Fibroblast of pulmonary artery (primary cell): ENCODE results near the gene CFL2.
"Not testable (repeated sequence)": the region's sequence is repeated elsewhere in the genome, so short reads cannot be mapped to it uniquely, and the experiment has no call there.

Experiments used
- DNase-seq: peaks from one replicate; pipeline ENCODE4 v3.0.0-alpha.2; 2010; ENCODE audit warnings: low read depth
- H3K4me3 ChIP-seq: replicated peaks from 2 replicates; pipeline ENCODE4 v1.5.1; 2011; ENCODE audit warnings: low read depth, mild to moderate bottlenecking, control low read depth, low read length, moderate library complexity
- TF ChIP-seq, protein P1 (sequence below): IDR thresholded peaks from 2 replicates; pipeline ENCODE4 v1.5.1; 2011; ENCODE audit warnings: mild to moderate bottlenecking, control low read depth, low read length, inconsistent platforms; ENCODE audit errors: missing control alignments

The CFL2 gene

DNA sequence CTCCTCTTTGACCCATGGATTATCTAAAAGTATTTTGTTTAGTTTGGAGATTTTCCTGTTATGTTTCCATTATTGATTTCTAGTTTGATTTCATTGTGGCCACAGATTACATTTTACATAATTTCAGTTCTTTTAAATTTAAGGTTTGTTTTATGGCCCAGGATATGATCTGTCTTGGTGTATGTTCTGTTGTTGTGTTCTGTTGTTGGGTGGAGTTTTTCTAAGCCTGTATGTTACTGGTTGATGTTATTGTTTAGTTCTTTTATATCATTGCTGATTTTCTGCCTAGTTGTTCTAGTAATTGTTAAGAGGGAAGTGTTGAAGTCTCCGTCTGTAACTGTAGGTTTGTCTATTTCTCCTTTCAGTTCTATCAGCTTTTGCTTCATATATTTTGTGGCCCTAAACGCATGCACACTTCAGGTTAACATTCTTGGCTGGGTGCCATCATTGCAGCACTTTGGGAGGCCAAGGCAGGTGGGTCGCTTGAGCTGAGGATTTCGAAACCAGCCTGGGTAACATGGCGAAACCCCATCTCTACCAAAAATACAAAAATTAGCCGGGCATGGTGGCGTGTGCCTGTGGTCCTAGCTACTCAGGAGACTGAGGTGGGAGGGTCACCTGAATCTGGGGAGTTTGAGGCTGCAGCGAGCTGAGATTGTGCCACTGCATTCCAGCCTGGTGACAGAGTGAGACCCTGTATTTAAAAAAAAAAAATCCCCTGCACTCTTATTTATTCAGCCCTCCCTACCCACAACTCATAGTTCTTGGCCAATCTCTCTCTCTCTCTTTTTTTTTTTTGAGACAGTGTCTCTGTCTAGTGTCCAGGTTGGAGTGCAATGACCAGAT lies 28.1 kb upstream of the CFL2 start:
- TF ChIP-seq, protein P1, sequence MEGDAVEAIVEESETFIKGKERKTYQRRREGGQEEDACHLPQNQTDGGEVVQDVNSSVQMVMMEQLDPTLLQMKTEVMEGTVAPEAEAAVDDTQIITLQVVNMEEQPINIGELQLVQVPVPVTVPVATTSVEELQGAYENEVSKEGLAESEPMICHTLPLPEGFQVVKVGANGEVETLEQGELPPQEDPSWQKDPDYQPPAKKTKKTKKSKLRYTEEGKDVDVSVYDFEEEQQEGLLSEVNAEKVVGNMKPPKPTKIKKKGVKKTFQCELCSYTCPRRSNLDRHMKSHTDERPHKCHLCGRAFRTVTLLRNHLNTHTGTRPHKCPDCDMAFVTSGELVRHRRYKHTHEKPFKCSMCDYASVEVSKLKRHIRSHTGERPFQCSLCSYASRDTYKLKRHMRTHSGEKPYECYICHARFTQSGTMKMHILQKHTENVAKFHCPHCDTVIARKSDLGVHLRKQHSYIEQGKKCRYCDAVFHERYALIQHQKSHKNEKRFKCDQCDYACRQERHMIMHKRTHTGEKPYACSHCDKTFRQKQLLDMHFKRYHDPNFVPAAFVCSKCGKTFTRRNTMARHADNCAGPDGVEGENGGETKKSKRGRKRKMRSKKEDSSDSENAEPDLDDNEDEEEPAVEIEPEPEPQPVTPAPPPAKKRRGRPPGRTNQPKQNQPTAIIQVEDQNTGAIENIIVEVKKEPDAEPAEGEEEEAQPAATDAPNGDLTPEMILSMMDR: no peak
- no peak overlapping the region for H3K4me3 ChIP-seq
- no peak for DNase-seq

DNA sequence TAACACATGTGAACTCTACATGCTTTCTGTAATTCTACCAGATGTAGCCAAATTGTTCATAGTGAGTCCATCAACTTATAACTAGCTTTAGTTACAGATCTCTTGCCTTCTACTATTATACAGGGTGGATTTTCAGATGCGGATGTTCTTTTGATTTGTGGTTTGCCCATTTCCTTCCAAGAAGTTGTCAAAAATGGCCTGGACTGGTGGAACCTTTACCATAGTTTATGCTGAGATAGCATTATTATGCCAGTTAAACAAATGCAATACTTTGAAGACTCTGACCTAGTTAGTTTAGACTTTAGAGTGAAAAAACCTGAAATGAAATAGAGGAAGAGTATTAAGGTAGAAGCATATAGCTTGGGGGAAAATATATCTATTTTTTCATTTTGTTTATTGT lies 27.4 kb upstream of the CFL2 start:
- H3K4me3 ChIP-seq: no peak overlapping the region
- no peak for DNase-seq
- TF ChIP-seq, protein P1: no peak

DNA sequence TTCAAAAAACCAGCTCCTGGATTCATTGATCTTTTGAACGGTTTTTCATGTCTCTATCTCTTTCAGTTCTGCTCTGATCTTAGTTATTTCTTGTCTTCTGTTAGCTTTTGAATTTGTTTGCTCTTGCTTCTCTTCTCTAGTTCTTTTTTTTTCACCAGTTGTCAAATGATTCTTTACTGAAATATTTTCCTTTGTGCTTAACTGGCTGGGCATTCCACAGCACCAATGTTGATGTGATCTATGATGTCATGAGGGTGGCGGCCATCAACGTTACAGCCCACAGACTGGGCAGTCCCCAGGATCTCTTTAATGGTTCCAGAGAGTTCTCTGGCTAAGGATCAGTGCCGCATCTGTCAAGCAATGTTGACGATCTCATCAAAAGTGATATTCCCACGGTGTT lies 25.7 kb upstream of the CFL2 start:
- DNase-seq: peak; percentile 39
- not testable (repeated sequence) for H3K4me3 ChIP-seq

DNA sequence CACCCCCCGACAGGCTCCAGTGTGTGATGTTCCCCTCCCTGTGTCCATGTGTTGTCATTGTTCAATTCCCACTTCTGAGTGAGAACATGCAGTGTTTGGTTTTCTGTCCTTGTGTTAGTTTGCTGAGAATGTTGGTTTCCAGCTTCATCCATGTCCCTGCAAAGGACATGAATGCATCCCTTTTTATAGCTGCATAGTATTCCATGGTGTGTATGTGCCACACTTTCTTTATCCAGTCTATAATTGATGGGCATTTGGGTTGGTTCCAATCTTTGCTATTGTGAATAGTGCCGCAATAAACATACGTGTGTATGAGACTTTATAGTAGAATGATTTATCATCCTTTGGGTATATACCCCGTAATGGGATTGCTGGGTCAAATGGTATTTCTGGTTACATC lies 22.7 kb upstream of the CFL2 start:
- DNase-seq, H3K4me3 ChIP-seq: not testable (repeated sequence)

DNA sequence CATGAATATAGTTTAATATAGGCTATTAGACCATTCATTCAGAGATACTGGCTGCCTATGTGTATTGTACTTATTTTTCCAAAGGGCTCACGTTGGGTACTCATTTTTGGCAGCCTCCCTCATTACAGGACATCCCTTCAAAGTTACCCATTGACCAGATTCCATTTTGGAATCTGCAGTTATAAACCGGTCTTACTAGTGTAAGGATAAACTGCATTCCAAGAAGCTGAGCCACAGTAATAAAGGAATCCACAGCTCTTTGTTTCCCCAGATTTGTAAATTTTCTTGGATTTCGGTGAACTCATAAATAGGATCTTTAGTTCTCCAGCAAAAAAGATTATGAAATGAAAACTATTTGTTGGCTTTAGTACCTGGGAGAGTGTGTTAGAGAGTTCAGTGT lies 18.9 kb upstream of the CFL2 start:
- DNase-seq: peak; percentile 22
- no peak overlapping the region for H3K4me3 ChIP-seq
- TF ChIP-seq, protein P1: no peak

DNA sequence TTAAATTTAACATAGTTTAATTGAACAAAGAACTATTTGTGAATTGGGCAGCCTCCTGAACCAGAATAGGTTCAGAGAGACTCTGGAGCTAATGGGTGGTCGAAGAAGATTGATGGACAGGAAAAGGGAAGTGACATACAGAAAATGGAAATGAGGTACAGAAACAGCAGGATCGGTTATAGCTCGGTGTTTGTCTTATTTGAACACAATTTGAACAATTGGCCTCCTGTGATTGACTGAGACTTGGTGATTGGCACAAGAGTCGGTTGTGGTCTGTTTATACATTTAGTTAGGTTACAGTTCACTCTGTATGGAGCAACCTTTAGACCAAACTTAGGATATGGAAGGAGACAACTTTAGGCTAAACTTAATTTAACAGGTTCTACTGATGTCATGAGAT lies 18.4 kb upstream of the CFL2 start:
- TF ChIP-seq, protein P1: no peak
- no peak overlapping the region for H3K4me3 ChIP-seq
- no peak for DNase-seq

DNA sequence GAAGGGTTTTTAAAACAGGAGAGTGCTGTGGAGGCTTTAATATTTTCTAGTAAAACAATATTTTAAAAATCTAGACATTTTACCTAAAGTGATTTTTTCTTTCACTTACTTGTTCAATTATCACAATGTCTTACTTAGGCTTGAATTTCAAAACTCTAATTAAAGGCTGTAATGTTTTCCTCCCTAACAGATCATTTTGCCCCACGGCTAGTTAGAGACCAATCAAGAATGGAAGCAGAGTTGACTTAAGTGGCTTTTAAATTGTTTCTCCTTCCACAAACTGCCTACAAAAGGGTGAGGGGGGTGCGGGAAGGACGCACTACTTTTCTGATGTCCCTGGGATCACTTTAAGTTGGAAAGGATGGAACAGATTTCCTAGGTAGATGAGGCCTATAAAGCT lies 9.5 kb upstream of the CFL2 start:
- H3K4me3 ChIP-seq: no peak overlapping the region

More for the DNA sequence above, 9.5 kb upstream of the CFL2 start:
- TF ChIP-seq, protein P1: no peak
- DNase-seq: no peak
